HCT116 (cell line): ENCODE results near the gene AKAP1. TPM values are rescaled to one million over a fixed set of nuclear protein-coding genes. Genes with fewer than 3 reads are reported as not detected.

ENCODE experiments used
- ATAC-seq: fragments of 200-7000 bp; cut with Tn5 transposase; 2 replicates; pipeline ENCODE4 v1.9.1; 2020; ENCODE audit warnings: mild to moderate bottlenecking, moderate library complexity
- BruUV-seq: library from RNA; stranded (reverse); fragments of 400-500 nt; replicated peaks from 2 replicates; lab custom pipeline; 2021; lab: Mats Ljungman, UMichigan
- CTCF ChIA-PET: fragments of 300-600 bp; sonication (Branson Sonifier 250); formaldehyde crosslinking; loops from one replicate; lab custom pipeline; 2021; ENCODE audit warnings: antibody characterized with exemption; lab: Charles Lee
- POLR2A ChIA-PET: fragments of 300-600, 350-600 bp; sonication (Branson Sonifier 250); formaldehyde crosslinking; loops from one replicate; lab custom pipeline; 2021; ENCODE audit warnings: antibody characterized with exemption; lab: Charles Lee
- RAD21 ChIA-PET, 2 experiments: fragments of 300-600 bp; sonication (Branson Sonifier 250); formaldehyde crosslinking; loops; one replicate each; lab custom pipeline; 2023; ENCODE audit warnings: low total read pairs in 2 of 2; ENCODE audit not compliant: uncharacterized antibody in 2 of 2, unreplicated experiment in 2 of 2, low non-redundant PET in 1 of 2; lab: Charles Lee
- DNase-seq: peaks from one replicate; pipeline ENCODE4 v3.0.0-alpha.2; 2010; ENCODE audit warnings: low read depth, low spot score
- H2AFZ ChIP-seq: fragments of 200-600 bp; shearing (Covaris generic), sonication (generic); 2 replicates; pipeline ENCODE4 v1.6.1; 2017; ENCODE audit warnings: low read depth, mixed run types, mixed read lengths, antibody characterized with exemption, low read length; ENCODE audit not compliant: poor library complexity, severe bottlenecking
- H3K27ac ChIP-seq: 2 replicates; pipeline ENCODE4 v1.5.1; 2012; ENCODE audit warnings: low read depth, low read length
- H3K27me3 ChIP-seq: fragments of 200-600 bp; sonication (generic); 2 replicates; pipeline ENCODE4 v1.6.1; 2016; ENCODE audit warnings: mixed run types, low read length, mixed read lengths; ENCODE audit not compliant: insufficient read depth
- H3K36me3 ChIP-seq, 2 experiments: fragments of 200-500 bp in 1 of 2; fragments of 200-600 bp in 1 of 2; sonication (Bioruptor generic) in 1 of 2; sonication (generic) in 1 of 2; 2 replicates each; pipeline versions ENCODE4 v1.5.1 to v1.6.1; 2014 to 2016; ENCODE audit warnings: low read length in 2 of 2, inconsistent platforms in 1 of 2, mixed read lengths in 1 of 2, mixed run types in 1 of 2; ENCODE audit not compliant: insufficient read depth in 2 of 2, control insufficient read depth in 1 of 2
- H3K4me1 ChIP-seq, 2 experiments: fragments of 200-600 bp in 1 of 2; sonication (generic) in 1 of 2; 2 replicates each; pipeline versions ENCODE4 v1.5.1 to v1.6.1; 2012 to 2017; ENCODE audit warnings: low read length in 2 of 2, inconsistent platforms in 1 of 2, mild to moderate bottlenecking in 1 of 2, mixed read lengths in 1 of 2, mixed run types in 1 of 2, moderate library complexity in 1 of 2; ENCODE audit not compliant: insufficient read depth in 2 of 2, control insufficient read depth in 1 of 2
- H3K4me2 ChIP-seq: fragments of 200-600 bp; sonication (generic); 2 replicates; pipeline ENCODE4 v1.6.1; 2017; ENCODE audit warnings: mixed run types, low read length, mixed read lengths
- H3K4me3 ChIP-seq, 2 experiments: fragments of 200-600 bp in 1 of 2; sonication (generic) in 1 of 2; replicated peaks in 1 of 2; 2 replicates each; pipeline ENCODE4 v1.5.1; 2011 to 2016; ENCODE audit warnings: low read length in 2 of 2, control low read depth in 1 of 2, low read depth in 1 of 2, mild to moderate bottlenecking in 1 of 2, mixed read lengths in 1 of 2, mixed run types in 1 of 2
- H3K79me2 ChIP-seq: fragments of 200-600 bp; sonication (generic); 2 replicates; pipeline ENCODE4 v1.6.1; 2017; ENCODE audit warnings: mild to moderate bottlenecking, mixed run types, low read length, moderate library complexity, mixed read lengths; ENCODE audit not compliant: insufficient read depth
- H3K9ac ChIP-seq: fragments of 200-600 bp; sonication (generic); 2 replicates; pipeline ENCODE4 v1.6.1; 2016; ENCODE audit warnings: low read length, mixed read lengths
- H3K9me2 ChIP-seq: fragments of 200-600 bp; sonication (generic), shearing (Covaris generic); 2 replicates; pipeline ENCODE4 v1.6.1; 2017; ENCODE audit warnings: mixed run types, mild to moderate bottlenecking, moderate library complexity; ENCODE audit not compliant: insufficient read depth
- H3K9me3 ChIP-seq, 2 experiments: fragments of 200-500 bp in 1 of 2; fragments of 200-600 bp in 1 of 2; sonication (Bioruptor generic) in 1 of 2; sonication (generic) in 1 of 2; 2 replicates each; pipeline ENCODE4 v1.6.1; 2014 to 2017; ENCODE audit warnings: low read length in 2 of 2, mixed read lengths in 2 of 2, inconsistent platforms in 1 of 2, low read depth in 1 of 2, mild to moderate bottlenecking in 1 of 2, mixed run types in 1 of 2, moderate library complexity in 1 of 2; ENCODE audit not compliant: control insufficient read depth in 1 of 2, insufficient read depth in 1 of 2
- H4K20me1 ChIP-seq: fragments of 200-600 bp; sonication (generic), shearing (Covaris generic); 2 replicates; pipeline ENCODE4 v1.6.1; 2017; ENCODE audit warnings: mixed run types, mild to moderate bottlenecking, moderate library complexity; ENCODE audit not compliant: insufficient read depth
- CBX3 ChIP-seq: IDR thresholded peaks from 2 replicates; pipeline ENCODE4 v1.6.1; 2012; ENCODE audit warnings: low read depth
- EGR1 ChIP-seq: IDR thresholded peaks from 2 replicates; pipeline ENCODE4 v1.6.1; 2012; ENCODE audit warnings: low read depth
- ELF1 ChIP-seq: IDR thresholded peaks from 2 replicates; pipeline ENCODE4 v1.6.1; 2012; ENCODE audit warnings: low read depth, borderline replicate concordance
- EZH2 ChIP-seq: fragments of 200-600 bp; sonication (generic); IDR thresholded peaks from 2 replicates; pipeline ENCODE4 v1.6.1; 2017; ENCODE audit warnings: antibody characterized with exemption, mixed run types
- EZH2phosphoT487 ChIP-seq: fragments of 200-600 bp; IDR thresholded peaks from 2 replicates; pipeline ENCODE4 v1.6.1; 2018; ENCODE audit warnings: antibody characterized with exemption, borderline replicate concordance
- JUND ChIP-seq: IDR thresholded peaks from 2 replicates; pipeline ENCODE4 v1.6.1; 2012
- RAD21 ChIP-seq: IDR thresholded peaks from 2 replicates; pipeline ENCODE4 v1.6.1; 2012; ENCODE audit warnings: low read depth, mild to moderate bottlenecking
- SIN3A ChIP-seq: IDR thresholded peaks from 2 replicates; pipeline ENCODE4 v1.6.1; 2012; ENCODE audit warnings: low read depth
- SP1 ChIP-seq: IDR thresholded peaks from 2 replicates; pipeline ENCODE4 v1.6.1; 2012; ENCODE audit warnings: low read depth
- YY1 ChIP-seq: IDR thresholded peaks from 2 replicates; pipeline ENCODE4 v1.6.1; 2011; ENCODE audit warnings: low read length, low read depth, moderate library complexity, mild to moderate bottlenecking; ENCODE audit not compliant: insufficient replicate concordance; ENCODE audit errors: extremely low read depth
- ZFX ChIP-seq: fragments of 450-650 bp; IDR thresholded peaks from 2 replicates; pipeline ENCODE4 v1.6.1; 2017
- intact Hi-C: fragments of 100-400 bp; cut with micrococcal nuclease; formaldehyde crosslinking; loops from 2 replicates; pipeline ENCODE4 v1.10.0; 2022
- total RNA-seq: library from RNA; stranded (reverse); gene quantifications from one replicate; pipeline ENCODE4 v1.2.1, GENCODE V29; 2021; ENCODE audit not compliant: unreplicated experiment
- TF ChIP-seq, protein P1 (sequence below): IDR thresholded peaks from 2 replicates; pipeline ENCODE4 v1.6.1; 2012
- TF ChIP-seq, protein P2 (sequence below): IDR thresholded peaks from 2 replicates; pipeline ENCODE4 v1.6.1; 2012
- TF ChIP-seq, protein P3 (sequence below): IDR thresholded peaks from 2 replicates; pipeline ENCODE4 v1.6.1; 2012; ENCODE audit warnings: low read depth

AKAP1 gene
- total RNA-seq, 1 experiment from 2014 or later = 51.6 TPM

DNA sequence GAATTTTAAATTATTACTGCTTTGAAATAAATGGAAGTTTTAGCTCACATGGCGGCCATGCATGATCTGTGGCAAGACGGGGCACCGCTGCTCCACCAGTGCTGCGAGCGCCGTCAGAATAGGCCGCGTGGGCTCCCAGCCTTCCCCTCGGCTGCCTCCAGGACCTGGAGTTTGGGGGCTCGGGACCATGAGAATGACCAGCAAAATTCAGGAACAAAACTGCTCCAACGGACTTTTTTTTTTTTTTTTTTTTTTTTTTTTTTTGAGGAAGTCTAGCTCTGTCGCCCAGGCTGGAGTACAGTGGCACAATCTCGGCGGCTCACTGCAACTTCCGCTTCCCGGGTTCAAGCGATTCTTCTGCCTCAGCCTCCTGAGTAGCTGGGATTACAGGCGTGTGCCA lies 38.3 kb upstream of the AKAP1 start:
- Histone ChIP-seq H4K20me1 (no peaks in the 10 kb centered on the region), H3K9me2 (no peaks in the 10 kb centered on the region), H3K79me2 (no peaks in the 10 kb centered on the region), H3K4me1 (no peaks in the 10 kb centered on the region), H3K9me3 (no peaks in the 10 kb centered on the region), H3K36me3 (no peaks in the 10 kb centered on the region), H3K27ac (no peak overlapping the region), H3K4me2 (no peak overlapping the region), H2AFZ (no peak overlapping the region), H3K9ac (no peak overlapping the region), H3K27me3 (peaks cover 6% of the 10 kb centered on the region; the same call in 1 of the 2 replicates), H3K4me3 (no peak overlapping the region)
- no TSS peak for BruUV-seq
- ATAC-seq (no peak), DNase-seq (no peak)
- TF ChIP-seq, protein P1, sequence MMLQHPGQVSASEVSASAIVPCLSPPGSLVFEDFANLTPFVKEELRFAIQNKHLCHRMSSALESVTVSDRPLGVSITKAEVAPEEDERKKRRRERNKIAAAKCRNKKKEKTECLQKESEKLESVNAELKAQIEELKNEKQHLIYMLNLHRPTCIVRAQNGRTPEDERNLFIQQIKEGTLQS = no peak
- no peak for TF ChIP-seq RAD21
- TF ChIP-seq EGR1 = no peak
- no peak for TF ChIP-seq EZH2phosphoT487
- TF ChIP-seq ELF1 = no peak
- TF ChIP-seq CBX3 = no peak
- TF ChIP-seq JUND = no peak
- CTCF ChIA-PET = no interaction called here
- RAD21 ChIA-PET = no interaction called here
- POLR2A ChIA-PET = no interaction called here
- intact Hi-C loops = no loop called here

DNA sequence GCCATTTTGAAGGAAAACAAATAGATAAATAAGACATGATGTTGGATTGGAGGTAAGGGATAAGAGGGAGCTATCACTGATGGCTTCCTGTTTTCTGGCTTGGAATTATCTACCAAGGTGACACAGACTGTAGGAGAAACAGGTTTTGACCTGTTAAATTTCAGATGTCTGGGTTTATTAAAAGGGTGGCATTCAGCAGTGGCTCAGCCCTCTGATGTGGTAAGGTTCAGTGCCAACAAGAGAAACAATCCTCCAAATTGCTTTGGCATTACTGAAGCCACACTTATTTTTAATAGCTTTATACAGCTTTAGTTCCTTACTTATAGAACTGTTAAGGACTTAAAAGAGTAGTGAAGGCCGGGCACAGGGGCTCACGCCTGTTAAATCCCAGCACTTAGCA lies 37.0 kb upstream of the AKAP1 start:
- ChIA-PET RAD21 (interaction anchor here (0.6 to 0.7 kb wide), 2 partner anchors 12 to 132 kb away, joined by 3 read pairs; no protein-coding TSS in a partner anchor), POLR2A (no interaction called here), CTCF (no interaction called here)
- no peaks in the 10 kb centered on the region for H3K9me2 ChIP-seq
- no peak overlapping the region for H3K4me2 ChIP-seq
- peaks cover 3% of the 10 kb centered on the region; the same call in 1 of the 2 replicates for H3K27me3 ChIP-seq
- H3K9me3 ChIP-seq = no peaks in the 10 kb centered on the region
- H3K36me3 ChIP-seq = no peaks in the 10 kb centered on the region
- H3K9ac ChIP-seq = no peak overlapping the region
- ATAC-seq (no peak), DNase-seq (no peak)
- no peak overlapping the region for H2AFZ ChIP-seq
- no peaks in the 10 kb centered on the region for H3K4me1 ChIP-seq
- no peak overlapping the region for H3K27ac ChIP-seq
- no peaks in the 10 kb centered on the region for H4K20me1 ChIP-seq
- intact Hi-C loops = no loop called here
- no TSS peak for BruUV-seq
- TF ChIP-seq EGR1 = no peak
- TF ChIP-seq EZH2 = no peak
- no peak for TF ChIP-seq SP1
- TF ChIP-seq CBX3 = no peak
- TF ChIP-seq, protein P2, sequence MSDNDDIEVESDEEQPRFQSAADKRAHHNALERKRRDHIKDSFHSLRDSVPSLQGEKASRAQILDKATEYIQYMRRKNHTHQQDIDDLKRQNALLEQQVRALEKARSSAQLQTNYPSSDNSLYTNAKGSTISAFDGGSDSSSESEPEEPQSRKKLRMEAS = no peak
- no peak for TF ChIP-seq YY1
- TF ChIP-seq, protein P1 = no peak
- TF ChIP-seq JUND = no peak
- TF ChIP-seq, protein P3, sequence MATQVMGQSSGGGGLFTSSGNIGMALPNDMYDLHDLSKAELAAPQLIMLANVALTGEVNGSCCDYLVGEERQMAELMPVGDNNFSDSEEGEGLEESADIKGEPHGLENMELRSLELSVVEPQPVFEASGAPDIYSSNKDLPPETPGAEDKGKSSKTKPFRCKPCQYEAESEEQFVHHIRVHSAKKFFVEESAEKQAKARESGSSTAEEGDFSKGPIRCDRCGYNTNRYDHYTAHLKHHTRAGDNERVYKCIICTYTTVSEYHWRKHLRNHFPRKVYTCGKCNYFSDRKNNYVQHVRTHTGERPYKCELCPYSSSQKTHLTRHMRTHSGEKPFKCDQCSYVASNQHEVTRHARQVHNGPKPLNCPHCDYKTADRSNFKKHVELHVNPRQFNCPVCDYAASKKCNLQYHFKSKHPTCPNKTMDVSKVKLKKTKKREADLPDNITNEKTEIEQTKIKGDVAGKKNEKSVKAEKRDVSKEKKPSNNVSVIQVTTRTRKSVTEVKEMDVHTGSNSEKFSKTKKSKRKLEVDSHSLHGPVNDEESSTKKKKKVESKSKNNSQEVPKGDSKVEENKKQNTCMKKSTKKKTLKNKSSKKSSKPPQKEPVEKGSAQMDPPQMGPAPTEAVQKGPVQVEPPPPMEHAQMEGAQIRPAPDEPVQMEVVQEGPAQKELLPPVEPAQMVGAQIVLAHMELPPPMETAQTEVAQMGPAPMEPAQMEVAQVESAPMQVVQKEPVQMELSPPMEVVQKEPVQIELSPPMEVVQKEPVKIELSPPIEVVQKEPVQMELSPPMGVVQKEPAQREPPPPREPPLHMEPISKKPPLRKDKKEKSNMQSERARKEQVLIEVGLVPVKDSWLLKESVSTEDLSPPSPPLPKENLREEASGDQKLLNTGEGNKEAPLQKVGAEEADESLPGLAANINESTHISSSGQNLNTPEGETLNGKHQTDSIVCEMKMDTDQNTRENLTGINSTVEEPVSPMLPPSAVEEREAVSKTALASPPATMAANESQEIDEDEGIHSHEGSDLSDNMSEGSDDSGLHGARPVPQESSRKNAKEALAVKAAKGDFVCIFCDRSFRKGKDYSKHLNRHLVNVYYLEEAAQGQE = no peak
- TF ChIP-seq ZFX = no peak
- no peak for TF ChIP-seq EZH2phosphoT487
- TF ChIP-seq RAD21 = no peak
- no peak for TF ChIP-seq SIN3A
- no peaks in the 10 kb centered on the region for H3K79me2 ChIP-seq
- H3K4me3 ChIP-seq = no peak overlapping the region
